ENCODE results near the gene PSPH.

DNA sequence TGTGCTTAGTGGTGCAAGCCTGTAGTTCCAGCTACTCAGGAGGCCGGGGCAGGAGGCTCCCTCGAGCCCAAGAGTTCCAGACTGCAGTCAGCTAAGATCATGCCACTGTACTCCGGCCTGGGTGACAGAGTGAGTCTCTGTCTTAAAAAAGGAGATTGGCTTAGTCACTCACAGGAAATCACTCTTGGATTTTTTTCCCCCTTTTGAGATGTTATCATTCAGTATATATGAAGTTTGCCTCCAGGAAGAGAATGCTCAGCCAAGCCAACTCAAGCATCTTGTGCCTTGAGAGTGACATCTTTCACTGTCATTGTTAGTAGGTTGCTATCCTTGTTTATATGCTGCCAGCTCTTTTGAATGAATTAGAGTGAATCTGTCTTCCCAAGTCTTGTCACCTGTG is 58.9 kb downstream of the PSPH start:
- TF ChIP-seq, protein P1, sequence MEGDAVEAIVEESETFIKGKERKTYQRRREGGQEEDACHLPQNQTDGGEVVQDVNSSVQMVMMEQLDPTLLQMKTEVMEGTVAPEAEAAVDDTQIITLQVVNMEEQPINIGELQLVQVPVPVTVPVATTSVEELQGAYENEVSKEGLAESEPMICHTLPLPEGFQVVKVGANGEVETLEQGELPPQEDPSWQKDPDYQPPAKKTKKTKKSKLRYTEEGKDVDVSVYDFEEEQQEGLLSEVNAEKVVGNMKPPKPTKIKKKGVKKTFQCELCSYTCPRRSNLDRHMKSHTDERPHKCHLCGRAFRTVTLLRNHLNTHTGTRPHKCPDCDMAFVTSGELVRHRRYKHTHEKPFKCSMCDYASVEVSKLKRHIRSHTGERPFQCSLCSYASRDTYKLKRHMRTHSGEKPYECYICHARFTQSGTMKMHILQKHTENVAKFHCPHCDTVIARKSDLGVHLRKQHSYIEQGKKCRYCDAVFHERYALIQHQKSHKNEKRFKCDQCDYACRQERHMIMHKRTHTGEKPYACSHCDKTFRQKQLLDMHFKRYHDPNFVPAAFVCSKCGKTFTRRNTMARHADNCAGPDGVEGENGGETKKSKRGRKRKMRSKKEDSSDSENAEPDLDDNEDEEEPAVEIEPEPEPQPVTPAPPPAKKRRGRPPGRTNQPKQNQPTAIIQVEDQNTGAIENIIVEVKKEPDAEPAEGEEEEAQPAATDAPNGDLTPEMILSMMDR (conservative IDR thresholded peaks at IDR 0.05; ENCODE audit: low read depth, low read length) = no peak
- no peak for TF ChIP-seq EZH2 (IDR thresholded peaks at IDR 0.05; ENCODE audit: borderline replicate concordance, low read depth, low read length, poor library complexity, severe bottlenecking)
